Gastroesophageal sphincter (tissue), 4 donors: ENCODE data around the gene LILRA2. TPM values are rescaled to one million over a fixed set of nuclear protein-coding genes. Genes with fewer than 3 reads are reported as not detected.

ENCODE experiments used
- ATAC-seq: fragments of 150-250 bp; one replicate; pipeline ENCODE4 v1.9.1; 2016; ENCODE audit warnings: mild to moderate bottlenecking, moderate library complexity
- H3K27ac ChIP-seq, 4 donors: fragments of 200-600 bp; sonication (generic) in 3 of 4; 1 replicate in 3 of 4; 2 replicates in 1 of 4; pipeline ENCODE4 v1.5.1; 2016 to 2019
- H3K27me3 ChIP-seq: fragments of 200-600 bp; sonication (generic); one replicate; pipeline ENCODE4 v1.5.1; 2019
- H3K36me3 ChIP-seq, 2 donors: fragments of 200-600 bp; sonication (generic); one replicate each; pipeline ENCODE4 v1.5.1; 2019; ENCODE audit warnings: control low read depth in 1 of 2
- H3K4me1 ChIP-seq, 3 donors: fragments of 200-600 bp; sonication (generic); 1 replicate in 2 of 3; 2 replicates in 1 of 3; pipeline ENCODE4 v1.5.1; 2016 to 2019; ENCODE audit warnings: control low read depth in 2 of 3
- H3K4me3 ChIP-seq, 2 donors: fragments of 200-600 bp; sonication (generic); one replicate each; pipeline ENCODE4 v1.5.1; 2019; ENCODE audit warnings: mild to moderate bottlenecking in 1 of 2, moderate library complexity in 1 of 2
- H3K9me3 ChIP-seq, 3 donors: fragments of 200-600 bp; sonication (generic); one replicate each; pipeline ENCODE4 v1.5.1; 2017 to 2019; ENCODE audit warnings: control low read depth in 2 of 3
- EP300 ChIP-seq: sonication (generic); formaldehyde crosslinking; IDR thresholded peaks from one replicate; pipeline ENCODE4 v1.6.1; 2017; ENCODE audit warnings: antibody characterized with exemption, mild to moderate bottlenecking
- POLR2A ChIP-seq, 2 donors: fragments of 450-650 bp; IDR thresholded peaks; one replicate each; pipeline ENCODE4 v1.6.1; 2017; ENCODE audit warnings: antibody characterized with exemption in 2 of 2, mild to moderate bottlenecking in 2 of 2, moderate library complexity in 1 of 2
- POLR2AphosphoS5 ChIP-seq: sonication (generic); formaldehyde crosslinking; IDR thresholded peaks from one replicate; pipeline ENCODE4 v1.6.1; 2017; ENCODE audit warnings: antibody characterized with exemption
- WGBS, 2 donors: methylation state at CpG; one replicate each; pipeline ENCODE4 v1.1.5; 2018; ENCODE audit warnings: low coverage in 1 of 2; 5-methylcytosine and 5-hydroxymethylcytosine counted together
- total RNA-seq, 4 donors: library from RNA; depleted of rRNA; stranded (reverse); fragments of >200 nt; gene quantifications; one replicate each; pipeline ENCODE4 v1.1.0, GENCODE V29; 2016
- TF ChIP-seq, protein P1 (sequence below), 4 experiments: fragments of 200-600 bp in 2 of 4; fragments of 450-650 bp in 2 of 4; sonication (generic) in 1 of 4; IDR thresholded peaks; one replicate each; pipeline ENCODE4 v1.5.1; 2017 to 2019; ENCODE audit warnings: antibody characterized with exemption in 4 of 4, mild to moderate bottlenecking in 2 of 4, moderate library complexity in 2 of 4

LILRA2 gene
- total RNA-seq, 4 donors from 2014 or later, result 0.47 to 2.4 (median 1.5) TPM

DNA sequence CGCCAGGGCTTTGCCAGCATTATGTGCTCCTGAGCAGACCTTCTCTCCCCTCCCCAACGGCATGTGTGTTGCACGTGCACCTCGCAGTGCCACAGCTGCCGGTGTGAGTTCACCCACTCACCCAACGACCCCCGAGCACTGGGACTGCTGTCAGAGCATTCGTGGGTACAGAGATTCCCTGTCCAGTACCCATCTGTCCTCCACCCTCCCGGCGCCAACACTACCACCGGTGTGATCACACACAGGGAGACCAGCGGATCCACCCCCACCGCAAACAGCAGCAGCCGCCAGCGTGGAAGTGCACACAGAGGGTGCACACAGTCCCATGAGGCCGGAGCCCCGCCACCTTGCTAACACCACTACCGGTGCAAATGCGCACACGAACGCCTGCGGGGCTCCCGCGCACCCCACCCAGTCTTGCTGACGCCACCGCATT, 35.8 kb downstream of the LILRA2 start:
- Histone ChIP-seq H3K4me1 (no peaks in the 10 kb centered on the region), H3K4me3 (no peak overlapping the region), H3K36me3 (no peaks in the 10 kb centered on the region), H3K27me3 (peaks cover 30% of the 10 kb centered on the region), H3K9me3 (peaks cover 0 to 48% (median 0%) of the 10 kb centered on the region in 3 donors), H3K27ac (no peak overlapping the region)
- TF ChIP-seq POLR2AphosphoS5 (no peak), EP300 (no peak), POLR2A (IDR thresholded peaks at IDR 0.05) (no peak)
- TF ChIP-seq, protein P1, sequence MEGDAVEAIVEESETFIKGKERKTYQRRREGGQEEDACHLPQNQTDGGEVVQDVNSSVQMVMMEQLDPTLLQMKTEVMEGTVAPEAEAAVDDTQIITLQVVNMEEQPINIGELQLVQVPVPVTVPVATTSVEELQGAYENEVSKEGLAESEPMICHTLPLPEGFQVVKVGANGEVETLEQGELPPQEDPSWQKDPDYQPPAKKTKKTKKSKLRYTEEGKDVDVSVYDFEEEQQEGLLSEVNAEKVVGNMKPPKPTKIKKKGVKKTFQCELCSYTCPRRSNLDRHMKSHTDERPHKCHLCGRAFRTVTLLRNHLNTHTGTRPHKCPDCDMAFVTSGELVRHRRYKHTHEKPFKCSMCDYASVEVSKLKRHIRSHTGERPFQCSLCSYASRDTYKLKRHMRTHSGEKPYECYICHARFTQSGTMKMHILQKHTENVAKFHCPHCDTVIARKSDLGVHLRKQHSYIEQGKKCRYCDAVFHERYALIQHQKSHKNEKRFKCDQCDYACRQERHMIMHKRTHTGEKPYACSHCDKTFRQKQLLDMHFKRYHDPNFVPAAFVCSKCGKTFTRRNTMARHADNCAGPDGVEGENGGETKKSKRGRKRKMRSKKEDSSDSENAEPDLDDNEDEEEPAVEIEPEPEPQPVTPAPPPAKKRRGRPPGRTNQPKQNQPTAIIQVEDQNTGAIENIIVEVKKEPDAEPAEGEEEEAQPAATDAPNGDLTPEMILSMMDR (IDR thresholded peaks at IDR 0.05), result no peak
- 64 to 100% methylated on average over 3 to 4 of the region's 26 CpGs for WGBS, 2 donors
- no peak for ATAC-seq

DNA sequence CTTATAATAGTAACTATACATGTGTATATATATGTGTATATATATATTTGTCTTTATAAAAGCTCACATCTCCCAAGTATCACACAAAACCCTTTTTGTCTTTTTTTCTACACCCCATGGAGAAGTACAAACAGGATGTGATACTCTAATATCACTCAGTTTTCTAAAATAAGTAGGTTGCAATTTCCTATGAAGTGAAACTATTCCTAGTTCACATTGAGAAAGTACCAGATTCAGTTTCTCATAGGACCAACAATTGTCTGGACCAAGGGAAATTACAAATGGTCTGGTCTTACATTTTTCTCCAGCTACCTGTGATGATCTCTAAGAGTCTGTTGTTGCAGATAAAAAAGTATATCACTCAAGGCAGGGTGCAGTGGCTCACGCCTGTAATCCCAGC, 38.8 kb downstream of the LILRA2 start:
- TF ChIP-seq EP300, result no peak
- TF ChIP-seq POLR2AphosphoS5, result no peak
- TF ChIP-seq, protein P1 (IDR thresholded peaks at IDR 0.05), result no peak
- no peak for TF ChIP-seq POLR2A (IDR thresholded peaks at IDR 0.05)
- Histone ChIP-seq H3K36me3 (no peaks in the 10 kb centered on the region), H3K9me3 (peaks cover 0 to 38% (median 0%) of the 10 kb centered on the region in 3 donors), H3K4me1 (no peaks in the 10 kb centered on the region), H3K27ac (no peak overlapping the region), H3K4me3 (no peak overlapping the region), H3K27me3 (peaks cover 12% of the 10 kb centered on the region)
- no peak for ATAC-seq
- WGBS, 2 donors, result 75% methylated on average over 1 of the region's 1 CpG; no CpG with 5 or more reads in 1 of the 2 donors

DNA sequence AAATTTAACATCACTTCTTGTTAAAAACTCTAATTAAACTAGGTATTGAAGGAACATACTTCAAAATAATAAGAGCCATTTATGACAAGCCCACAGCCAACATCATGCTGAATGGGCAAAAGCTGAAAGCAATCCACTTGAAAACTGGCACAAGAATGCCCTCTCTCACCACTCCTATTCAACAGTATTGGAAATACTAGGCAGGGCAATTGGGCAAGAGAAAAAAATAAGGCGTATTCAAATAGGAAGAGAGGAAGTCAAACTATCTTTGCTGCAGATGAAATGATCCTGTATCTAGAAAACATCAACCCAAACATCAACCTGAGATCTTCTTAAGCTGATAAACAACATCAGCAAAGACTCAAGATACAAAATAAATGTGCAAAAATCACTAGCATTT, 41.1 kb downstream of the LILRA2 start:
- no peak overlapping the region for H3K27ac ChIP-seq
- TF ChIP-seq EP300, result no peak
- TF ChIP-seq POLR2A (IDR thresholded peaks at IDR 0.05), result no peak
- TF ChIP-seq POLR2AphosphoS5, result no peak
- TF ChIP-seq, protein P1 (IDR thresholded peaks at IDR 0.05), result no peak
- no peak for ATAC-seq
- peaks cover 0 to 33% (median 0%) of the 10 kb centered on the region in 3 donors for H3K9me3 ChIP-seq
- H3K4me3 ChIP-seq, result no peak overlapping the region
- no peaks in the 10 kb centered on the region for H3K4me1 ChIP-seq
- WGBS, 2 donors, result 62% methylated on average over 1 of the region's 1 CpG; no CpG with 5 or more reads in 1 of the 2 donors
- no peaks in the 10 kb centered on the region for H3K36me3 ChIP-seq
- no peaks in the 10 kb centered on the region for H3K27me3 ChIP-seq

DNA sequence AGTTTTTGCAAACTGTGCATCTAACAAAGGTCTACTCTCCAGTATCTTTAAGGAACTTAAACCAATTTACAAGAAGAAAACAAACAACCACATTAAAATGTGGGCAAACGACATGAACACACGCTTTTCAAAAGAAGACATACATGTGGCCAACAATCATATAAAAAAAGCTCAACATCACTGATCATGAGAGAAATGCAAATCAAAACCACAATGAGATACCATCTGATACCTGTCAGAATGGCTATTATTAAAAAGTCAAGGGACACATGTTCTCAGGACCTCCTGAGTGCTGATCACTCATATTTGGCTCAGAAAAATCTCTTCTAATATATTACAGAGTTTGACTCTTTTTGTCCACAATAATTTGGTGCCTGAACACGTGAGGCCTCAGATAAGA, 42.5 kb downstream of the LILRA2 start:
- ATAC-seq, result no peak
- TF ChIP-seq, protein P1 (IDR thresholded peaks at IDR 0.05), result no peak
- TF ChIP-seq POLR2AphosphoS5, result no peak
- no peak for TF ChIP-seq EP300
- no peak for TF ChIP-seq POLR2A (IDR thresholded peaks at IDR 0.05)
- no peak overlapping the region for H3K27ac ChIP-seq
- H3K36me3 ChIP-seq, result no peaks in the 10 kb centered on the region
- H3K4me3 ChIP-seq, result no peak overlapping the region
- no peaks in the 10 kb centered on the region for H3K4me1 ChIP-seq
- peaks cover 0 to 20% (median 0%) of the 10 kb centered on the region in 3 donors for H3K9me3 ChIP-seq
- peaks cover 8% of the 10 kb centered on the region for H3K27me3 ChIP-seq
- WGBS, 2 donors, result 46 to 62% methylated on average over 3 of the region's 3 CpGs

DNA sequence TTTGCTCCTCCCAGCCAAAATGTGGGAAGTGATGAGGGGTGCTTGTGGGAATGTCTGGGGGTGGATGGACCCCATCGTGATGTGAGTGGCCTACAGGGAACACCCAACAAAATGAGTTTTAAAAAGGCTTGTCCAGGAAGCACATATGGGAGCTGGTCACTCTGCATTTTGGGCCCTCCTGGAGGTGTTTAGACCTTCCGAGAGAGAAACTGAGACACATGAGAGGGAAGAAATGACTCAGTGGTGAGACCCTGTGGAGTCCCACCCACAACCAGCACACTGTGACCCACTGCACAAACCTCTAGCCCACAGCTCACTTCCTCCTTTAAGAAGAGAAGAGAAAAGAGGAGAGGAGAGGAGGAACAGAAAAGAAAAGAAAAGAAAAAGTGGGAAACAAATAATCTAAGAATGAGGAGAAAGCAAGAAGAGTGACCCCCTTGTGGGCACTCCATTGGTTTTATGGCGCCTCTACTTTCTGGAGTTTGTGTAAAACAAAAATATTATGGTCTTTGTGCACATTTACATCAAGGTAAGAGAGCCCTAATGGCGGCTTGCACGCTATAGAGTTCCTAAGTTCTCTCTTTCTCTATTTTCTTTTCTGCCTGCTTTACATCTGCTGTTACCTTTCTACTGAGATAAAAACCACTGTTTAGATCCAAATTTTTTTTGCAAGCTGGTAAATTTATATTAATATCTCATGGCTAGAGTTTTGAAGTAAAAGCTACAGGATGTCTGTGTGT, 43.4 kb downstream of the LILRA2 start:
- WGBS, 2 donors, result 37 to 71% methylated on average over 4 to 5 of the region's 5 CpGs
- no peak for ATAC-seq
- peaks cover 0 to 16% (median 0%) of the 10 kb centered on the region in 3 donors for H3K9me3 ChIP-seq
- no peaks in the 10 kb centered on the region for H3K36me3 ChIP-seq
- no peak overlapping the region for H3K4me3 ChIP-seq
- H3K27me3 ChIP-seq, result peaks cover 8% of the 10 kb centered on the region
- TF ChIP-seq, protein P1 (IDR thresholded peaks at IDR 0.05), result no peak
- TF ChIP-seq POLR2A (IDR thresholded peaks at IDR 0.05) (no peak), EP300 (no peak), POLR2AphosphoS5 (no peak)
- H3K27ac ChIP-seq, result no peak overlapping the region
- no peaks in the 10 kb centered on the region for H3K4me1 ChIP-seq
